Stimulated activated CD4-positive, alpha-beta T cell treated with anti-CD3 and anti-CD28 coated beads, Interleukin-12 subunit alpha, Interleukin-12 subunit beta, amount 100 ng/mL, for 24 hours (primary cell): Measurements from ENCODE around the gene DNAL4.

Experiments
- DNase-seq, 2 experiments: peaks; one replicate each; pipeline ENCODE4 v3.0.0-alpha.2; 2020; ENCODE audit warnings: low read depth in 2 of 2

The DNAL4 gene

GRCh38 chr22:38793721-38794466 is at the start of gene DNAL4:
Gene DNAL4, minus strand, starts transcription at chr22:38794143. Its CDS starts 11,412 bp downstream, at chr22:38782731.
- DNase-seq = peak; percentile 79 to 91

DNA sequence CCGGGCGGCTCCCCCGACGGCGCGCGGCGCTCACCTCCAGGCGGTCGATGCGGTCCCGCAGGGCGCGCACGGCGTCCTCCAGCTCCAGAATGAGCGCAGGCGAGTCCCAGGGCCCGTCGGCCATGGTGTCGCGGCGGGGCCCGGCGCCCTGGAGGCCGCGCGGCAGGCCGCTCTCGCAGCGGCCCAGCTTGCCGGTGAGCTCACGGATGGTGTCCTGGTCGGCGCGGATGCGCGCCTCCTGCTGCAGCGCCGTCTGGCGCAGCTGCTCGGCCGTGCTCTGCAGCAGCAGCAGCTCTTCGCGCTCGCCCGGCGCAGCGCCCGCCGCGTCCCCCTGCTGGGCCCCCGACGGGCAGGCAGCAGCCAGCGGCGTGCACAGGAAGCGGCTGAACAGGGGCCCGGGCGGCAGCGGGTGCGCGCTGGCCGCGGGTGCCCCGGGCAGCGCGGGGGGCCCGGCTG is 49.3 kb upstream of the DNAL4 start:
- DNase-seq = no peak

DNA sequence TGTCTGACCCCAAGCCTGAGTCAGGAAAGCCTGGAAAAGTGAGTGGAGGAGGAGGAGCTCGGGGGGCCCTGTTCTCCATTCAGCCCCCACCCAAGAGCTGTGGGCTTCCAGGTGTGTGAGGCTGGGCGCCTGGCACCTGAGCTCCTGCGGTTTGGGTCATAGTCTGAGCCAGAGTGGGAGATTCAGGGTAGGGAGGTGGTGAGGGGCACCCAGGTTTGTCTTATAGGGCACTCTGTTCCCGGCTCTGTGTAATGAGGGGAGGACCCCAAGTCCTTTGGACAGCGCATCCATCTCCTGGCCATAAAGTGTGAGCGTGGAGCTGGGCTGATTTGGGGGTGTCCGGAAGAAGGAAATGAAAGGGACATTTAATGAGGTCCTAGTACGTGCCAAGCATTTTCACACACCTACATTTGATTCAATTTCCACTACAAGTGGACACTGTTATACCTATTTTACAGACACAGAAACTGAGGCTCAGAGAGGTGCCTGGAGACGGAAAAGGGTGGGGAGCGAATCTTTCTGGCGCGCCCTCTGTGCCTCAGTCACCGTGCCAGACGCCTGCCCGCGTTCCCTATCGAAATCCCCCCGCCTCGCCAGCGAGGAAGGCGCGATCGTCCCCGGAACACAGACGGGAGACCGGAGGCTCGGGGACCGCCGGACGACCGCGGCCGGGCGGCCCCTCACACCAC is 48.7 kb upstream of the DNAL4 start:
- DNase-seq = no peak

DNA sequence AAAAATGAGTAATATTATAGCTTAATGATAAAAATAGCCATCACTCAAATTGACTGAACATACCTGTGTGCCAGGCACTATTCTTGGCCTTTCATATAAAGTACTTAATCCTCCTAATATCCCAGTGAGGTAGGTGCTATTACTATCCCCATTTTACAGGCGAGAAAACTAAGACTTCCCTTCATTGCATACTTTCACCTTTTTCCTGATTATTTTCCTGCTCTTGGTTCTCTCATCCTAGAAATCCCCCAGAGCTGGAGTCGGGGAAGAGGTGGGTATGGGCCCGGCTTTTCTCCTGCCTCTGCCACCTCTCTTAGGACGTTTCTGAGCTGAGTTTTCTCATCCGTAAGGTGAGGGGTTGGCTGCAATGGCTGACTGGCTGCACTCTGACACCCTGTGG is 47.7 kb upstream of the DNAL4 start:
- no peak for DNase-seq

DNA sequence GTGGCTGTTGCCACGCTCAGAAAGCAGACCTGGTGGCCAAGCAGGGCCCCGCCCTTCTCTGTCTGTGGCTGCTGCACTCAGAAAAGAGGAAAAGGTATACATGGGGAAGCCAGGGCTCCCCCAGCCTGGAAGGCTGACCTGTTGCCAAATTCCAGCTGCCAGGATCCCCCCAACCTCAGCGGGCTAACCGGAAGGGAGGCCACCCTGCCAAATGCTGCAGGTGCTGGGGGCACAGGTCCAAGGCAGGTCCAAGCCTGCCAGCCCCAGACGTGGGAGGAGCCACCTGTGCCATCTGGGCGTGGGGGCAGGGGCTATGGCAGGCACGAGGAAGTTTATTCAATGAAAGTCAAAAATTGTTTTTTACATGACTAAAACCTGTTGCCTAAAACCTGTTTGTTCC is 47.3 kb upstream of the DNAL4 start:
- DNase-seq = no peak

- no peak for DNase-seq
Observed at GRCh38 chr22:38840129-38840528, 46.2 kb upstream of the DNAL4 start.

DNA sequence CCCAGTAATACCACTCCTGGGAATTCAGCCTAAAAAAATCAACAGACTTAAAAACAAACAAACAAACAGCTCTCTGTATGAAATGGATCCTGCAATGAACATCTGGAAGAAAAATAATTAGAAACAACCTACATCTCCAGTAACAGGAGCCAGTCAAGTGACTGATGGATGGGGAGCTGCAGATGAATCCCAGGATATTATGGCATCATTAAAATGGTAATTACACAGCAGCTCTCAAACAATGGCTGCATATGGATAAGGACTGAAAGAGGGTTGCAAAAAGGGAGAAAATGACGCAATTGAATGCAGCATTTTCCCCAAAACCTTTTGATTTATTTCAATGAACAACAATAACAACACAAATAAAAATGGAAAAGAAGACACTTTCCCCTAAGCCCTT is 45.7 kb upstream of the DNAL4 start:
- DNase-seq = no peak

GRCh38 chr22:38837414-38837928 is 43.5 kb upstream of the DNAL4 start:
- DNase-seq = no peak

DNA sequence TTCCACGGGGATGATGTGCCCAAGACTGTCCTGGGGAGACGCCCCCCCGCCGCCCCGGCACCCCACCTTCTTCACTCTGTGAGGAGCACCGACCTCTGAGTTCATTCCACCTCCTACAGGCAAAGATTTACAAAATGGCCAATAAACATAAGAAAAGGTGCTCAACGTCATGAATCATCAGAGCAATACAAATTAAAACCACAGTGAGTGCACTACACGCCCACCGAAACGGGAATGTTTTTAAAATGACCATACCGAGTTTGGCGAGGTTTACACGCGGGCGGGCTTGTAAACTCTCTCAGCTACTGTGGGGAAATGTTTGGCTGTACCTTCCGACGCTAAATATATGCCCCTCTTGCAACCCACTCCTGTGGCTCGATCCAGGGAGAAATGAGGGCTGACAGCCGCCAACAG is 42.0 kb upstream of the DNAL4 start:
- no peak for DNase-seq

- DNase-seq = no peak
Observed at GRCh38 chr22:38834991-38835390, 41.0 kb upstream of the DNAL4 start.

DNA sequence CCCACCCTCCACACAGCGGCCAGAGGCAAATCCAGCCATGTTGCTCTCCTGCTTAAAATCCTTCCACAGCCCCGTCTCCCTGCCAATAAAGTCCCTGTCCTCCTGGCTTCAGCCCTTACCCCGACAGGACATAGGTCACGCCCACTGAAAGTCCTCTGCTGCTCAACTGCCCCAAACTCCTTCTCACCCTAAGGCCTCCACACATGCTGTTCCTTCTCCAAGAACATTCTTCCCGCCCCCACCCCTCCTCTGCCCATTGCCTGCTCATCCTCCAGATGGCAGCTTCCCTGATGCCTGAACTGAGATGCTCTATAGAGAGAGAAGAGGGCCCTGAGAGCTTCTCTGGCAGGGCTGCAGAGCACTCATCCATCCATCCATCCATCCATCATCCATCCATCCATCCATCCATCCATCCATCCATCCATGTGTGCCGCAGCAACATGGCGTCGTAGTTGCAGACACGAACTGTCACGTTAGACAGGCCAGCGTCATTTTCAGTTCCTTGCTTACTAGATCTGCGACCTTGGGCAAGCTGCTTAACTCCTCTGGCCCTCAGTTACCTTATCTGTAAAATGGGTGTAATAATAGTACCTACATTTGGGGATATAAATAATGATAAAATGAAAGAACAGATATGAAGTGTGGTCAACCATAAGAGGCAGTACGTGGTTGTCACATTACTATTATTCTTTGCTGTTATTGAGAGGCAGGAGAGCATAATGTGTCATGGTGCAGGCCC is 40.4 kb upstream of the DNAL4 start:
- DNase-seq = no peak

DNA sequence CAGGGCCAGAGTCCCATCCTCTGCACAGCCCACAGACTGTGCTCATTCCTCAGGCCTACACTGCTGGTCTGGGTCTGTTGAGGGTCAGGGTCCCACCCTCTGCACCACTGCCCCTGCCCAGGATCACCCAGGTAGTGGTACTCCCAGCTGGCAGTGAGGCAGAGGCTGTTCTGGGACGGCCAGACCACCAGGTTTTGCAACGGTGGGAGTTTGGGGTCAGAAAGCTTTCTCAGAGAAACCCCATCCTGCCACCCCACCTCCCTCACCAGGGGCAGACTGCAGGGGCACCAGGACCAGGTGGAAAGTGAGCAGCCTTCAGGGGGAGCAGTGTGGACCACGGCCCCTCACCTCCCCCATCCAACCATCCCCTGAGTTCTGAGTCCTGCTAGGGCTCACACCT is 39.1 kb upstream of the DNAL4 start:
- DNase-seq = no peak

DNA sequence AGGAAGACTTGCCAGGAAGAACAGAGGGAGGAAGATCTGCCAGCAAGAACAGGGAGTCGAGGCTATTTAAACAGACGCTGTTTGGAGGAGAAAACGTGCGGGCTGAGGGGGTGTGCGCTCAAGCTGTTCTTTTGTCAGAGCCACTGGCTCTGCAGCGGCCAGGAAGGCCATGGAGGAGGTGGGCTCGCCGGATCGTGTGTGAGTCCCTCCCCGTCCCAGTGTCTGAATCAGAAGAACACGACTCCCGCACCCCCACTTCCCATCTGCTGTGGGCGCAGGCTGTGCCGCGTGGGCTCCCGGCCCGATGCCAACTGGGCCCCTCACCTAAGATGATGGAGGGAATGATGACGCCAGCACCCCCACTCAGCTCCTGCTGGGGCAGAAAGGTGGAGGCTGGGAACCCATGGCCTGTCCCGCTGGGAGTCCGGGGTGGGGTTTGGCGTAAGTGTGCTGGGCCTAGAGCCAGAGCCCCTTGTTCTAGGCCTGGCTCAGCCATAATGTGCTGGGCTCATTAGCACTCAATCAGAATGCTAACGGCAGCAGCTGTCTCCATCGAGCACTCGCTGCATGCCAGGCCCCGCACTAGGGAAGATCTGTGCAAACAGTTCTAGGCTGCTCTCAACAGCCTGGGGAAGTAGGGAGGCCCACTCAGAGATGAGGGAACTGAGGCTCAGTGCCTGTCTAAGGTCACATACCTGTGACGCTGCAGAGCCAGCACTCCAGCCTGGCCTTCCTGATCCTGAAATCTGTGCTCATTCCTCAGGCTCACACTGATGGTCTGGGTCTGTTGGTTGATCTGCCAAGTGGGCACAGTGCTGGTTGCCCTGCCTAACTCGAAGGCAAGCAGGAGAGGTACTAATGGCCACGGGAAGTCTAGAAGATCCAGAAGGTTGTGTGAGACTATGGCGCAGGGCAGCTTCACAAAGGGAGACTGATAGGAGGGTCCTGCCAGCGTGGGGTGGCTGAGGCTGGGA is 38.3 kb upstream of the DNAL4 start:
- DNase-seq = no peak

DNA sequence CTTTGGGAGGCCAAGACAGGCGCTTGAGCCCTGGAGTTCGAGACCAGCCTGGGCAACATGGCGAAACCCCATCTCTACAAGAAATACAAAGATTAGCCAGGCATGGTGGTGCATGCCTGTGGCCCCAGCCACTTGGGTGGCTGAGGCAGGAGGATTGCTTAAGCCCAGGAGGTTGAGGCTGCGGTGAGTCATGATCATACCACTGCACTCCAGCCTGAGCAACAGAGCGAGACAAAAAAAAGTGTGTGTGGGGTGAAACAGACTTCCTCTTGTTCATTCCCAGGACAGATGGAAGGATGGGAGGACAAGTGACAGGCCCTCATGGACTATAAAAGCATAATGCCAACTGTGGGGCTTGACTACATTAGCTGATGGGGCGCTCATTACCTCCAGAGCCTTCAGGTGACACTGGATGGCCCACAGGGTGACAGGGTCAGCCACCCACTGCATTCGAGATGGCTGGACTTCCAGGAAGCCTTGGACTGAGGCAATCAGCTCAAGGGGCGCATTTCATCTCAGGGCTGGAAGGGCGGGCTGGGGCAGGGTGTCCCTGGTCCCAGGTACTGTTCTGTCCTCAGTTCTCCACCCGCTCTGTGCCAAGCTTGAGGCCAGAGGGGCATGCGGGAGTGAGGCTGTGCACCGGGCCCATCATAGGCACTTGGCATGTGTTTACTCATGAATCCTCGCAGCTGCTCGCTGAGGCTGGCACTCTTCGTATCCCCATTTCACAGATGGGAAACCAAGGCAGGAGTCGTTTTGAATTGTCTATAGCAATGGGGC is 37.4 kb upstream of the DNAL4 start:
- DNase-seq = no peak

GRCh38 chr22:38830845-38831108 is 36.8 kb upstream of the DNAL4 start:
- no peak for DNase-seq

- DNase-seq = no peak
Observed at GRCh38 chr22:38830026-38830844, 36.3 kb upstream of the DNAL4 start.

DNA sequence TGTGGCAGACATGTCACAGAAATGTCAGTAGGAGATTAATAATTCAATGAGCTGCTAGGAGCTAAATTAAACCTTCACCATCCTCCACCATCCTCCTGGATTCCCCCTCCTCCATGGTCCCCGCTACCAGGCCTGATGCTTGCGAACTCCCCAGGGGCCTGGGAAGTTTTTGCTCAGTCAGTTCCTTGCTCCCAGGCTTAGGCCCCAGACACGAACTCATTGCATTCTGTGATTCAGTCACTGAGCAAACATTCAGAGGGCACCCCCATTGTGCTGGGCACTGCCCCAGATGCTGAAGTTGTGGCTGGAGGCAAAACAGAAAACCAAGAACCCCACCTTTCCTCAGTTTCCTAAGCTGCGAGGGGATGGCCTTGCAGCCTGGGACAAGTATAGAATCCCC is 35.5 kb upstream of the DNAL4 start:
- DNase-seq = no peak

DNA sequence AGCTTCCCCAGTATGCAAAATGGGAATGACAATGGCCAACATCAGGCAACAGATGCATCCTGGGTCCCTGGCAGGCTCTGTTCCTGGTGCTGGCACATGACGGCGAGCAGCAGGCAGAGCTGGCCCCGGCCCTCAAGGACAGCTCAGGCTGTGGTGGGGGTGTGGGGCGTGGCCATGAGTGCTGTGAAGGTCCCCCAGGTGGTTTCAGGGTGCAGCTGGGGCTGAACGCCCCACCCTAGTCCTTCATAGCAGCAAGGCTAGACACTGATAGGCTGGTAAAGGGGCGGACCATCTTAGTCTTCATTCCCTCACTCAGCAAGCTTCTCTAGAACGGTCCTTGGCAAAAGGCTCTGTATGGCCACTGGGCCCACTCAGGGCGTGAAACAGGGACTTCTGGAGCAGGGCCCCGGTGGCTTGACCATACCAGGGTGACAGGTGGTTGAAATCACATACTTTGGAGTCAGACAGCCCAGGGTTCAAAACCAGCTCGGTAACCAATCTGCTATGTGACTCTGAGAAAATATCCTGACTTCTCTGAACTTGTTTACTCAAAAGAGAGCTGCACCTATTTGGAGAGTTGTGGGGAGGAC is 34.8 kb upstream of the DNAL4 start:
- DNase-seq = no peak

DNA sequence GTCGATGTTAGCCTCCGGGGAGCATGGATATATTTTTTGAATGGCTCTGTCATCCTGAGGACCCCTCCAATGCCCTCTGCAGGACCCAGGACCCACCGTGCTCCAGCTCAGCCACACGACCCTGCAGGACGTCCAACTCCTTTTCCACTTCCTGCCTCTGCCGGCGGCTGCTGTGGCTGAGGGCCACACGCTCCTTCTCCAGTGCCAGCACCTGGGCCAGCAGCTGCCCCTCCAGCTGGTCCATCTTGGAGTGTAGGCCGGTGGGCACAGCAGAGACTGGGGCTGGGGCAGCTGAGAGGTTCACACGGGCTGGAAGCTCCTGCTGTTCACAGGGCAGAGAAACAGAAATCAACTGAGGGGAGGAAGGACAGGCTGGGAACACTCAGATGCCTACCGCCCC is 34.2 kb upstream of the DNAL4 start:
- no peak for DNase-seq
